ENCODE results near the gene CEP20. TPM values are rescaled to one million over a fixed set of nuclear protein-coding genes. Genes with fewer than 3 reads are reported as not detected.

Gene CEP20
- total and polyA plus RNA-seq, 2 of the 8 experiments (the other 6 are each of a cell fraction or from before 2014, with no cell fraction given), result 16.2 to 49.0 TPM

GRCh38 chr16:15907863-15908478 lies 19.6 kb upstream of the CEP20 start (continued):
- TF ChIP-seq, protein P1, sequence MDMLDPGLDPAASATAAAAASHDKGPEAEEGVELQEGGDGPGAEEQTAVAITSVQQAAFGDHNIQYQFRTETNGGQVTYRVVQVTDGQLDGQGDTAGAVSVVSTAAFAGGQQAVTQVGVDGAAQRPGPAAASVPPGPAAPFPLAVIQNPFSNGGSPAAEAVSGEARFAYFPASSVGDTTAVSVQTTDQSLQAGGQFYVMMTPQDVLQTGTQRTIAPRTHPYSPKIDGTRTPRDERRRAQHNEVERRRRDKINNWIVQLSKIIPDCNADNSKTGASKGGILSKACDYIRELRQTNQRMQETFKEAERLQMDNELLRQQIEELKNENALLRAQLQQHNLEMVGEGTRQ (IDR thresholded peaks at IDR 0.05; ENCODE audit: low read length), result peak; percentile 93
- TF ChIP-seq, protein P2, sequence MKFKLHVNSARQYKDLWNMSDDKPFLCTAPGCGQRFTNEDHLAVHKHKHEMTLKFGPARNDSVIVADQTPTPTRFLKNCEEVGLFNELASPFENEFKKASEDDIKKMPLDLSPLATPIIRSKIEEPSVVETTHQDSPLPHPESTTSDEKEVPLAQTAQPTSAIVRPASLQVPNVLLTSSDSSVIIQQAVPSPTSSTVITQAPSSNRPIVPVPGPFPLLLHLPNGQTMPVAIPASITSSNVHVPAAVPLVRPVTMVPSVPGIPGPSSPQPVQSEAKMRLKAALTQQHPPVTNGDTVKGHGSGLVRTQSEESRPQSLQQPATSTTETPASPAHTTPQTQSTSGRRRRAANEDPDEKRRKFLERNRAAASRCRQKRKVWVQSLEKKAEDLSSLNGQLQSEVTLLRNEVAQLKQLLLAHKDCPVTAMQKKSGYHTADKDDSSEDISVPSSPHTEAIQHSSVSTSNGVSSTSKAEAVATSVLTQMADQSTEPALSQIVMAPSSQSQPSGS (IDR thresholded peaks at IDR 0.05; ENCODE audit: low read length), result no peak
